SH-SY5Y (cell line): ENCODE data around the gene SLCO4A1.

ENCODE experiments used
- GATA2 ChIP-seq: IDR thresholded peaks from 2 replicates; pipeline ENCODE4 v1.6.1; 2011; ENCODE audit warnings: mild to moderate bottlenecking, low read depth, low read length
- GATA3 ChIP-seq: IDR thresholded peaks from 2 replicates; pipeline ENCODE4 v1.6.1; 2011; ENCODE audit warnings: low read depth, mild to moderate bottlenecking, low read length, moderate library complexity

GRCh38 chr20:62704341-62704948 is 62.1 kb downstream of the SLCO4A1 start:
- TF ChIP-seq GATA3, result no peak
- no peak for TF ChIP-seq GATA2
